ENCODE data around the gene KERA. TPM values are rescaled to one million over a fixed set of nuclear protein-coding genes. Genes with fewer than 3 reads are reported as not detected.

Gene KERA
- total RNA-seq, 4 donors from 2014 or later, result not detected

- peaks cover 0 to 4% (median 0%) of the 10 kb centered on the region in 4 donors for H3K4me1 ChIP-seq
- no peak overlapping the region for H3K4me3 ChIP-seq
- peak overlapping the region; percentile 16 to 55 (median 33) for H3K27ac ChIP-seq
- 39 to 41% methylated on average over 2 of the region's 2 CpGs for WGBS, 2 donors (ENCODE audit: low coverage in 1 of 2)
- TF ChIP-seq CTCF (IDR thresholded peaks at IDR 0.05) (no peak), EP300 (IDR thresholded peaks at IDR 0.05; ENCODE audit: low read depth) (no peak), POLR2AphosphoS5 (IDR thresholded peaks at IDR 0.05) (no peak), POLR2A (IDR thresholded peaks at IDR 0.05) (no peak)
- DNase-seq, result no peak
- intact Hi-C loops (cut with DNase I; ENCODE audit: low total_unique reads) (no loop called here), in situ Hi-C loops (cut with MboI; ENCODE audit: low pct_ligation_motif_present in 1 of 4, low pct_unique_long_range_greater_than_20kb in 1 of 4, low sequenced_read_pairs in 3 of 4) (no loop called here)
- H3K27me3 ChIP-seq, result no peaks in the 10 kb centered on the region
- no peaks in the 10 kb centered on the region for H3K36me3 ChIP-seq
- no peaks in the 10 kb centered on the region for H3K9me3 ChIP-seq
These were observed 41.5 kb upstream of the KERA start for GRCh38 chr12:91099341-91099740.

DNA sequence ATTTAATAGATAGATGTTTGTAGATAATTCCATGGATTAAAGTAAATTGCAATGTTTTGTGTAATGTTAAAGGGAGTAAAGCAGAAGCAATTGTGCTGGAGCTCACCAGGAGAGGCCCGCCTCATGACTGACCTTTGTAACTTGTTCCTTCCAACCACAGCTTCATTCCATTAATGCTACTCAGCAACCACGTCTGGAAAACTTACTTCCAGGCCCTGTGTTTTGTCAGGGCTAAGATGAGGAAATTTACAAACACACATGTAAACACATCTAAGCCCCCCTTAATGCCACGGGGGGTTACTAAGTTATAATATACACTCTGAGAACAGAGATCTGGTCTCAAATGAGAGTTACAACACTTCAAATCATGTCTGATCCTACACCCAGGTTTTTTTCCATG is 41.1 kb upstream of the KERA start:
- DNase-seq, result no peak
- intact Hi-C loops (cut with DNase I; ENCODE audit: low total_unique reads), result no loop called here
- Histone ChIP-seq H3K4me1 (peaks cover 0 to 4% (median 0%) of the 10 kb centered on the region in 4 donors), H3K36me3 (no peaks in the 10 kb centered on the region), H3K4me3 (no peak overlapping the region), H3K27me3 (no peaks in the 10 kb centered on the region), H3K27ac (peak overlapping the region; percentile 16 to 55 (median 33)), H3K9me3 (no peaks in the 10 kb centered on the region)
- TF ChIP-seq EP300 (IDR thresholded peaks at IDR 0.05; ENCODE audit: low read depth), result no peak
- TF ChIP-seq POLR2AphosphoS5 (IDR thresholded peaks at IDR 0.05), result peak; percentile 17 to 53 (median 50)
- WGBS, 2 donors (ENCODE audit: low coverage in 1 of 2), result 18 to 21% methylated on average over 2 to 3 of the region's 3 CpGs
- in situ Hi-C loops (cut with MboI; ENCODE audit: low pct_ligation_motif_present in 1 of 4, low pct_unique_long_range_greater_than_20kb in 1 of 4, low sequenced_read_pairs in 3 of 4), result no loop called here

DNA sequence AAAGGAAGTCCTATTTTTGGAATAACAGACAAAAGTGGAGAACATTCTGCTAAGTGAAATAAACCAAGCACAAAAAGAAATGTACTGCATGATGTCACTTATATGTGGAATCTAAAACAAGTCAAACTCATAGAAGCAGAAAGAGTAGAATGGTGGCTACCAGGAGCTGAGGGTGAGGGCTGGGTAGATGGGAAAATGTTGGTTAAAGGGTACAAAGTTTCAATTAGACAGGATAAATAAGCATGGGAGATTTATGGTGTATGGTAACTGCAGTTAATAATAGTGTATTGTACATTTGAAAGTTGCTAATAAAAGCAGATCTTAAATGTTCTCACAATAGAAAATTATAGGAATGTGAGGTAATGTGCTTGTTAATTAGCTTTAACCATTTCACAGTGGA is 40.6 kb upstream of the KERA start:
- Histone ChIP-seq H3K4me1 (peaks cover 0 to 4% (median 0%) of the 10 kb centered on the region in 4 donors), H3K9me3 (no peaks in the 10 kb centered on the region), H3K4me3 (no peak overlapping the region), H3K36me3 (no peaks in the 10 kb centered on the region), H3K27me3 (no peaks in the 10 kb centered on the region), H3K27ac (peak overlapping the region; percentile 16 to 55 (median 33))
- TF ChIP-seq CTCF (IDR thresholded peaks at IDR 0.05), result no peak
- TF ChIP-seq POLR2AphosphoS5 (IDR thresholded peaks at IDR 0.05), result no peak
- DNase-seq, result no peak
- in situ Hi-C loops (cut with MboI; ENCODE audit: low pct_ligation_motif_present in 1 of 4, low pct_unique_long_range_greater_than_20kb in 1 of 4, low sequenced_read_pairs in 3 of 4), result no loop called here
- intact Hi-C loops (cut with DNase I; ENCODE audit: low total_unique reads), result no loop called here

- no peaks in the 10 kb centered on the region for H3K27me3 ChIP-seq
- peaks cover 0 to 4% (median 0%) of the 10 kb centered on the region in 4 donors for H3K4me1 ChIP-seq
- in situ Hi-C loops (cut with MboI; ENCODE audit: low pct_ligation_motif_present in 1 of 4, low pct_unique_long_range_greater_than_20kb in 1 of 4, low sequenced_read_pairs in 3 of 4) (no loop called here), intact Hi-C loops (cut with DNase I; ENCODE audit: low total_unique reads) (no loop called here)
- H3K36me3 ChIP-seq, result no peaks in the 10 kb centered on the region
- WGBS, 2 donors (ENCODE audit: low coverage in 1 of 2), result 55 to 72% methylated on average over 1 of the region's 1 CpG
- H3K9me3 ChIP-seq, result no peaks in the 10 kb centered on the region
- TF ChIP-seq POLR2A (IDR thresholded peaks at IDR 0.05) (no peak), EP300 (IDR thresholded peaks at IDR 0.05; ENCODE audit: low read depth) (no peak), CTCF (IDR thresholded peaks at IDR 0.05) (no peak), POLR2AphosphoS5 (IDR thresholded peaks at IDR 0.05) (no peak)
- H3K4me3 ChIP-seq, result no peak overlapping the region
- no peak overlapping the region for H3K27ac ChIP-seq
- no peak for DNase-seq
These were observed 37.1 kb upstream of the KERA start for GRCh38 chr12:91094957-91095356.

GRCh38 chr12:91094032-91094662 is 36.3 kb upstream of the KERA start:
- H3K4me3 ChIP-seq, result no peak overlapping the region
- no peaks in the 10 kb centered on the region for H3K27me3 ChIP-seq
- TF ChIP-seq POLR2A (IDR thresholded peaks at IDR 0.05) (no peak), CTCF (IDR thresholded peaks at IDR 0.05) (no peak), EP300 (IDR thresholded peaks at IDR 0.05; ENCODE audit: low read depth) (no peak), POLR2AphosphoS5 (IDR thresholded peaks at IDR 0.05) (no peak)
- no peaks in the 10 kb centered on the region for H3K4me1 ChIP-seq
- no peaks in the 10 kb centered on the region for H3K9me3 ChIP-seq
- DNase-seq, result no peak
- intact Hi-C loops (cut with DNase I; ENCODE audit: low total_unique reads) (no loop called here), in situ Hi-C loops (cut with MboI; ENCODE audit: low pct_ligation_motif_present in 1 of 4, low pct_unique_long_range_greater_than_20kb in 1 of 4, low sequenced_read_pairs in 3 of 4) (no loop called here)
- H3K36me3 ChIP-seq, result no peaks in the 10 kb centered on the region
- H3K27ac ChIP-seq, result no peak overlapping the region
